HepG2 (cell line): ENCODE measurements around the gene SOST. TPM values are rescaled to one million over a fixed set of nuclear protein-coding genes. Genes with fewer than 3 reads are reported as not detected.

Source experiments
- DNMT3B ChIP-seq: conservative IDR thresholded peaks from 2 replicates; pipeline ENCODE4 v1.6.1; 2016; ENCODE audit warnings: missing biosample characterization, control low read depth
- ELF3 ChIP-seq: IDR thresholded peaks from 2 replicates; pipeline ENCODE4 v1.6.1; 2016; ENCODE audit warnings: missing genetic modification reagents, missing compliant biosample characterization
- FOXK2 ChIP-seq: fragments of 450-650 bp; IDR thresholded peaks from 2 replicates; pipeline ENCODE4 v1.6.1; 2016
- GABPA ChIP-seq, 2 experiments: IDR thresholded peaks; 2 replicates each; pipeline ENCODE4 v1.6.1; 2011 to 2016; ENCODE audit warnings: low read depth in 2 of 2, low read length in 1 of 2, missing biosample characterization in 1 of 2, missing genetic modification characterization in 1 of 2
- KMT2B ChIP-seq: IDR thresholded peaks from 2 replicates; pipeline ENCODE4 v1.6.1; 2016; ENCODE audit warnings: missing genetic modification reagents, missing compliant biosample characterization
- POLR2AphosphoS2 ChIP-seq: IDR thresholded peaks from 2 replicates; pipeline ENCODE4 v1.6.1; 2011; ENCODE audit warnings: low read depth, low read length, improper control_type of control experiment
- PPARG ChIP-seq: conservative IDR thresholded peaks from 2 replicates; pipeline ENCODE4 v1.6.1; 2016; ENCODE audit warnings: missing biosample characterization, missing genetic modification reagents
- REL ChIP-seq: sonication (generic); formaldehyde crosslinking; conservative IDR thresholded peaks from 2 replicates; pipeline ENCODE4 v1.8.0; 2022; ENCODE audit warnings: mild to moderate bottlenecking, missing genetic modification reagents, moderate library complexity
- TCF7L2 ChIP-seq: IDR thresholded peaks from 2 replicates; pipeline ENCODE4 v1.6.1; 2011; ENCODE audit warnings: mild to moderate bottlenecking, low read depth, low read length, moderate library complexity
- THYN1 ChIP-seq: sonication (generic); formaldehyde crosslinking; IDR thresholded peaks from 2 replicates; pipeline ENCODE4 v1.8.1; 2023; ENCODE audit warnings: low read depth, mild to moderate bottlenecking, moderate library complexity, missing genetic modification reagents, borderline replicate concordance
- ZFP36 ChIP-seq: fragments of 150-350 bp; IDR thresholded peaks from 2 replicates; pipeline ENCODE4 v1.6.1; 2018; ENCODE audit warnings: borderline replicate concordance, low read length, low read depth; ENCODE audit not compliant: partially characterized antibody
- ZMAT3 ChIP-seq: sonication (generic); formaldehyde crosslinking; conservative IDR thresholded peaks from 2 replicates; pipeline ENCODE4 v1.7.0; 2021; ENCODE audit warnings: missing genetic modification reagents
- ZNF160 ChIP-seq: sonication (generic); formaldehyde crosslinking; IDR thresholded peaks from 2 replicates; pipeline ENCODE4 v1.8.0; 2022; ENCODE audit warnings: mild to moderate bottlenecking, inconsistent platforms, missing genetic modification reagents
- ZNF274 ChIP-seq: sonication (generic); formaldehyde crosslinking; IDR thresholded peaks from 2 replicates; pipeline ENCODE4 v1.5.1; 2020; ENCODE audit warnings: mild to moderate bottlenecking, missing genetic modification reagents
- ZNF337 ChIP-seq: sonication (generic); formaldehyde crosslinking; IDR thresholded peaks from 2 replicates; pipeline ENCODE4 v1.5.1; 2020; ENCODE audit warnings: missing genetic modification reagents, low read depth, mild to moderate bottlenecking, borderline replicate concordance
- ZNF644 ChIP-seq: IDR thresholded peaks from 2 replicates; pipeline ENCODE4 v1.6.1; 2016; ENCODE audit warnings: low read depth
- polyA plus RNA-seq, 8 experiments: library from polyadenylated mRNA; depleted of rRNA in 3 of 8; stranded (reverse) in 7 of 8; unstranded in 1 of 8; fragments of >200 nt; fragmentation: Illumina TruSeq in 4 of 8; extraction: Trizol in 4 of 8; gene quantifications; 2 replicates each; pipeline versions ENCODE4 v1.2.1 to v1.2.3, GENCODE V29; 2011 to 2016; ENCODE audit warnings: low read depth in 4 of 8, missing spikeins in 1 of 8, mixed read lengths in 1 of 8; ENCODE audit not compliant: insufficient read depth in 1 of 8
- total RNA-seq, 5 experiments: library from RNA; depleted of rRNA; stranded (reverse); fragments of >200 nt; fragmentation: Illumina TruSeq; extraction: Trizol; gene quantifications; 2 replicates each; pipeline ENCODE4 v1.2.3, GENCODE V29; 2016; ENCODE audit warnings: low read depth in 1 of 5
- TF ChIP-seq, protein P1 (sequence below): IDR thresholded peaks from 2 replicates; pipeline ENCODE4 v1.6.1; 2016; ENCODE audit warnings: missing biosample characterization, missing genetic modification reagents, low read depth
- TF ChIP-seq, protein P2 (sequence below): IDR thresholded peaks from 2 replicates; pipeline ENCODE4 v1.6.1; 2016; ENCODE audit warnings: missing genetic modification reagents, missing compliant biosample characterization
- TF ChIP-seq, protein P3 (sequence below): IDR thresholded peaks from 2 replicates; pipeline ENCODE4 v1.6.1; 2016; ENCODE audit warnings: mild to moderate bottlenecking
- TF ChIP-seq, protein P4 (sequence below): sonication (generic); formaldehyde crosslinking; IDR thresholded peaks from 2 replicates; pipeline ENCODE4 v1.4.0; 2020; ENCODE audit warnings: missing genetic modification reagents
- TF ChIP-seq, protein P5 (sequence below): sonication (generic); formaldehyde crosslinking; IDR thresholded peaks from 2 replicates; pipeline ENCODE4 v1.4.0; 2020; ENCODE audit warnings: missing genetic modification reagents

SOST gene
- total and polyA plus RNA-seq, 2 of the 13 experiments (the other 11 are each of a cell fraction or from before 2014, with no cell fraction given), result not detected

DNA sequence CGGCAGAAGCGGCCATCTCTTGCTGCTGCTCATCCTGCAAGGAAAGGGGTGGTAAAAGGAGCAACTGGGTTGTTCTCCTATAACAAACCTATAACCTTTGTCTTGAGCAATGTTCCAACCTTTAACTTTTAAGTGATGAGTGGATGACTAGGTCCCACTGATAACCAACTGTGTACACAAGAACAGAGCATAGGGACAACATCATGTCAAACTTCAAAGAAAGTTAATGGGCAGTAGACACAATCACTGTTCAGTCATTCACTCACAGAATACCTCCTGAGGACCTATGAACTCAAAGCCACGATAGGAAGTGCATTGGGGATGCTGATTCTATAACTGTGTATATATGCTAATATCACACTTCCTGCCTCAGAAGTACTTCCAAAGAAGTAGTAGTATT is 43.3 kb upstream of the SOST start (continued):
- TF ChIP-seq, protein P1, sequence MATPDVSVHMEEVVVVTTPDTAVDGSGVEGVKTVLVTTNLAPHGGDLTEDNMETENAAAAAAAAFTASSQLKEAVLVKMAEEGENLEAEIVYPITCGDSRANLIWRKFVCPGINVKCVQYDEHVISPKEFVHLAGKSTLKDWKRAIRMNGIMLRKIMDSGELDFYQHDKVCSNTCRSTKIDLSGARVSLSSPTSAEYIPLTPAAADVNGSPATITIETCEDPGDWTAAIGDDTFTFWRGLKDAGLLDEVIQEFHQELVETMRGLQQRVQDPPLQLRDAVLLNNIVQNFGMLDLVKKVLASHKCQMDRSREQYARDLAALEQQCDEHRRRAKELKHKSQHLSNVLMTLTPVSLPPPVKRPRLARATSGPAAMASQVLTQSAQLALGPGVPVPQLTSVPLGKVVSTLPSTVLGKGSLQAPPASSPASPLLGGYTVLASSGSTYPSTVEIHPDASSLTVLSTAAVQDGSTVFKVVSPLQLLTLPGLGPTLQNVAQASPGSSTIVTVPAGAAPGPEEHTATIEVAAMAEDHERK (CRISPR knock-in tag), result no peak
- TF ChIP-seq ELF3, result peak; percentile 66; the same call in 1 of the 2 replicates
- TF ChIP-seq REL (CRISPR knock-in tag), result no peak
- TF ChIP-seq ZNF274, result no peak
- no peak for TF ChIP-seq ZNF160 (CRISPR knock-in tag)
- TF ChIP-seq, protein P2, sequence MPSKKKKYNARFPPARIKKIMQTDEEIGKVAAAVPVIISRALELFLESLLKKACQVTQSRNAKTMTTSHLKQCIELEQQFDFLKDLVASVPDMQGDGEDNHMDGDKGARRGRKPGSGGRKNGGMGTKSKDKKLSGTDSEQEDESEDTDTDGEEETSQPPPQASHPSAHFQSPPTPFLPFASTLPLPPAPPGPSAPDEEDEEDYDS (CRISPR knock-in tag), result no peak
- TF ChIP-seq, protein P3, sequence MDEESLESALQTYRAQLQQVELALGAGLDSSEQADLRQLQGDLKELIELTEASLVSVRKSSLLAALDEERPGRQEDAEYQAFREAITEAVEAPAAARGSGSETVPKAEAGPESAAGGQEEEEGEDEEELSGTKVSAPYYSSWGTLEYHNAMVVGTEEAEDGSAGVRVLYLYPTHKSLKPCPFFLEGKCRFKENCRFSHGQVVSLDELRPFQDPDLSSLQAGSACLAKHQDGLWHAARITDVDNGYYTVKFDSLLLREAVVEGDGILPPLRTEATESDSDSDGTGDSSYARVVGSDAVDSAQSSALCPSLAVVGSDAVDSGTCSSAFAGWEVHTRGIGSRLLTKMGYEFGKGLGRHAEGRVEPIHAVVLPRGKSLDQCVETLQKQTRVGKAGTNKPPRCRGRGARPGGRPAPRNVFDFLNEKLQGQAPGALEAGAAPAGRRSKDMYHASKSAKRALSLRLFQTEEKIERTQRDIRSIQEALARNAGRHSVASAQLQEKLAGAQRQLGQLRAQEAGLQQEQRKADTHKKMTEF (CRISPR knock-in tag), result peak; percentile 82
- no peak for TF ChIP-seq ZNF337
- TF ChIP-seq ZMAT3 (CRISPR knock-in tag), result no peak
- 0 out of 2 replicates have a peak, but pooled peaks have one; percentile 61 for TF ChIP-seq ZNF644 (CRISPR knock-in tag)
- peak; percentile 65; the same call in 1 of the 2 replicates for TF ChIP-seq TCF7L2
- TF ChIP-seq DNMT3B (CRISPR knock-in tag), result no peak
- no peak for TF ChIP-seq ZFP36
- TF ChIP-seq GABPA (IDR thresholded peaks at IDR 0.05; ENCODE audit: low read depth, low read length), result no peak
- TF ChIP-seq GABPA (CRISPR knock-in tag; IDR thresholded peaks at IDR 0.05; ENCODE audit: low read depth), result 0 out of 2 replicates have a peak, but pooled peaks have one; percentile 35
- TF ChIP-seq, protein P4, sequence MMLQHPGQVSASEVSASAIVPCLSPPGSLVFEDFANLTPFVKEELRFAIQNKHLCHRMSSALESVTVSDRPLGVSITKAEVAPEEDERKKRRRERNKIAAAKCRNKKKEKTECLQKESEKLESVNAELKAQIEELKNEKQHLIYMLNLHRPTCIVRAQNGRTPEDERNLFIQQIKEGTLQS (CRISPR knock-in tag), result peak; percentile 83; the same call in 1 of the 2 replicates
- TF ChIP-seq KMT2B (CRISPR knock-in tag), result 0 out of 2 replicates have a peak, but pooled peaks have one; percentile 51
- TF ChIP-seq FOXK2, result peak; percentile 68
- no peak for TF ChIP-seq THYN1 (CRISPR knock-in tag)
- peak; percentile 87 for TF ChIP-seq PPARG (CRISPR knock-in tag)
- no peak for TF ChIP-seq POLR2AphosphoS2
- TF ChIP-seq, protein P5, sequence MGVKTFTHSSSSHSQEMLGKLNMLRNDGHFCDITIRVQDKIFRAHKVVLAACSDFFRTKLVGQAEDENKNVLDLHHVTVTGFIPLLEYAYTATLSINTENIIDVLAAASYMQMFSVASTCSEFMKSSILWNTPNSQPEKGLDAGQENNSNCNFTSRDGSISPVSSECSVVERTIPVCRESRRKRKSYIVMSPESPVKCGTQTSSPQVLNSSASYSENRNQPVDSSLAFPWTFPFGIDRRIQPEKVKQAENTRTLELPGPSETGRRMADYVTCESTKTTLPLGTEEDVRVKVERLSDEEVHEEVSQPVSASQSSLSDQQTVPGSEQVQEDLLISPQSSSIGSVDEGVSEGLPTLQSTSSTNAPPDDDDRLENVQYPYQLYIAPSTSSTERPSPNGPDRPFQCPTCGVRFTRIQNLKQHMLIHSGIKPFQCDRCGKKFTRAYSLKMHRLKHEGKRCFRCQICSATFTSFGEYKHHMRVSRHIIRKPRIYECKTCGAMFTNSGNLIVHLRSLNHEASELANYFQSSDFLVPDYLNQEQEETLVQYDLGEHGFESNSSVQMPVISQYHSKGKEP, result no peak
